Hematopoietic multipotent progenitor cell treated with erythropoietin and hydrocortisone succinate and interleukin-3 and kit ligand, for 4 days (in vitro differentiated cells): ENCODE measurements around the gene IL1RAP.

Experiments used
- DNase-seq: peaks from one replicate; pipeline ENCODE4 v3.0.0-alpha.2; 2015

The IL1RAP gene

GRCh38 chr3:190543671-190544070, 29.8 kb downstream of the IL1RAP start:
- DNase-seq, result no peak

GRCh38 chr3:190545191-190545590, 31.3 kb downstream of the IL1RAP start:
- DNase-seq, result no peak

GRCh38 chr3:190546881-190547510, 33.1 kb downstream of the IL1RAP start:
- DNase-seq, result peak; percentile 90

GRCh38 chr3:190548031-190548656, 34.3 kb downstream of the IL1RAP start:
- DNase-seq, result no peak

- no peak for DNase-seq
Measured at GRCh38 chr3:190552021-190552420, 38.1 kb downstream of the IL1RAP start.

GRCh38 chr3:190552969-190553759, 39.3 kb downstream of the IL1RAP start:
- DNase-seq, result no peak

GRCh38 chr3:190554197-190554596, 40.3 kb downstream of the IL1RAP start:
- no peak for DNase-seq

- DNase-seq, result no peak
Measured at GRCh38 chr3:190556351-190556750, 42.5 kb downstream of the IL1RAP start.

- no peak for DNase-seq
Measured at GRCh38 chr3:190557296-190557695, 43.4 kb downstream of the IL1RAP start.

GRCh38 chr3:190558316-190558715, 44.4 kb downstream of the IL1RAP start:
- DNase-seq, result no peak

GRCh38 chr3:190558796-190559195, 44.9 kb downstream of the IL1RAP start:
- no peak for DNase-seq

GRCh38 chr3:190560013-190560895, 46.4 kb downstream of the IL1RAP start:
- DNase-seq, result no peak

GRCh38 chr3:190562866-190563510, 49.1 kb downstream of the IL1RAP start:
- no peak for DNase-seq

- no peak for DNase-seq
Measured at GRCh38 chr3:190564175-190564574, 50.3 kb downstream of the IL1RAP start.

- peak; percentile 98 for DNase-seq
Measured at GRCh38 chr3:190566043-190566933, 52.4 kb downstream of the IL1RAP start.

GRCh38 chr3:190568036-190568435, 54.2 kb downstream of the IL1RAP start:
- no peak for DNase-seq

GRCh38 chr3:190574473-190574872, 60.6 kb downstream of the IL1RAP start:
- DNase-seq, result no peak

GRCh38 chr3:190575437-190576185, 61.7 kb downstream of the IL1RAP start:
- peak; percentile 77 for DNase-seq

- DNase-seq, result no peak
Measured at GRCh38 chr3:190577225-190577624, 63.3 kb downstream of the IL1RAP start.

- no peak for DNase-seq
Measured at GRCh38 chr3:190579514-190580137, 65.7 kb downstream of the IL1RAP start.
